GM19043 (cell line): ENCODE data around the gene SRRM1.
"Not testable (repeated sequence)": the region's sequence is repeated elsewhere in the genome, so short reads cannot be mapped to it uniquely, and the experiment has no call there.

Experiments
- ATAC-seq: cut with Tn5 transposase; IDR thresholded peaks from one replicate; pipeline ENCODE4 v1.9.1; 2021; ENCODE audit warnings: low read depth; ENCODE audit not compliant: unreplicated experiment

SRRM1 gene

DNA sequence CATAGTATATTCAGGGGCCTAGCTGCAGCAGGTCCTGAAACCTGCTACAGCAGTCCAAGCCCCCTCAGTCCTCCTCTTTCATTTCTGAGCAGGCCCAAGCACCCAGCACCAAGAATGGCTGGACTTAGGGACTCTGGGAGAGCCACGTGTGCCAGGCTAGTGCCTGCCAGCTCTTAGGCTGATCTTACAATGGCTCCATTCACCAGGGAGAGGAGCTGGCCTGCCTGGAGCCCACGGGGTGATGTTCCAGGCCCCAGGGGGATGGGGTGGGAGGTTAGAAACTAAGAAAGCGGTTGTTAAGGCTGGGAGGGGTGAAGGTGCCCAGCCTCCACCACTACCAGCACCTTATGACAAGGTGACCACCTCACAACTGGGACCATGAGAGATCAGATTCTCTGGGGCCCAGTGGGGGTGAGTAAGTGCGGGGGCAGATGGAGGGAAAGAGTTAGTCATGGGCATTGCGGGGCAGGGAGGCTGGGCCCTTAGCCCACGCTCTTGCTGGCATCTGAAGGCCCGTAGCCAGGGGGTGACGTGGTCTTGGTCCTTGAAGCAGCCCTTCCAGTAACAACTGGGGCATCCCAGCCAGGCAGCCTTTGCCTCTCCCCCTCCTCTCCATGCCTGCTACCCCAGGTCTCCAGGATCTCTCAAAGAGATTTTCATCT is 71.9 kb downstream of the SRRM1 start:
- ATAC-seq = no peak

- ATAC-seq = no peak
These were observed 72.6 kb downstream of the SRRM1 start for GRCh38 chr1:24715658-24716057.

GRCh38 chr1:24717887-24718650 is 75.0 kb downstream of the SRRM1 start:
- ATAC-seq = no peak

- ATAC-seq = no peak
These were observed 77.0 kb downstream of the SRRM1 start for GRCh38 chr1:24720152-24720551.

GRCh38 chr1:24721533-24721932 is 78.4 kb downstream of the SRRM1 start:
- ATAC-seq = no peak

- ATAC-seq = not testable (repeated sequence)
These were observed 79.3 kb downstream of the SRRM1 start for GRCh38 chr1:24722073-24723035.
